HPDE6-E6E7 (cell line): ENCODE data around the gene ZBTB9.
"Not testable (repeated sequence)": the region's sequence is repeated elsewhere in the genome, so short reads cannot be mapped to it uniquely, and the experiment has no call there.

ENCODE experiments used
- DNase-seq: peaks from one replicate; pipeline ENCODE4 v3.0.0; 2011; ENCODE audit warnings: missing footprints; ENCODE audit errors: extremely low spot score

The ZBTB9 gene

GRCh38 chr6:33466075-33466735, 11.8 kb downstream of the ZBTB9 start:
- DNase-seq: no peak

- no peak for DNase-seq
Measured at GRCh38 chr6:33467091-33467490, 12.7 kb downstream of the ZBTB9 start.

- no peak for DNase-seq
Measured at GRCh38 chr6:33469661-33470060, 15.3 kb downstream of the ZBTB9 start.

GRCh38 chr6:33477864-33478263, 23.5 kb downstream of the ZBTB9 start:
- DNase-seq: no peak

- no peak for DNase-seq
Measured at GRCh38 chr6:33481192-33481591, 26.8 kb downstream of the ZBTB9 start.

GRCh38 chr6:33482620-33483019, 28.2 kb downstream of the ZBTB9 start:
- DNase-seq: not testable (repeated sequence)

- no peak for DNase-seq
Measured at GRCh38 chr6:33483678-33484077, 29.3 kb downstream of the ZBTB9 start.

GRCh38 chr6:33484673-33485262, 30.4 kb downstream of the ZBTB9 start:
- DNase-seq: not testable (repeated sequence)

- not testable (repeated sequence) for DNase-seq
Measured at GRCh38 chr6:33485680-33486079, 31.3 kb downstream of the ZBTB9 start.

- no peak for DNase-seq
Measured at GRCh38 chr6:33488339-33488738, 34.0 kb downstream of the ZBTB9 start.

GRCh38 chr6:33490198-33490597, 35.8 kb downstream of the ZBTB9 start:
- no peak for DNase-seq

- DNase-seq: no peak
Measured at GRCh38 chr6:33490621-33491020, 36.2 kb downstream of the ZBTB9 start.

GRCh38 chr6:33492093-33492492, 37.7 kb downstream of the ZBTB9 start:
- no peak for DNase-seq

GRCh38 chr6:33497157-33497556, 42.8 kb downstream of the ZBTB9 start:
- DNase-seq: no peak

- DNase-seq: no peak
Measured at GRCh38 chr6:33502486-33502885, 48.1 kb downstream of the ZBTB9 start.

- DNase-seq: no peak
Measured at GRCh38 chr6:33504486-33504885, 50.1 kb downstream of the ZBTB9 start.

- no peak for DNase-seq
Measured at GRCh38 chr6:33505548-33506370, 51.4 kb downstream of the ZBTB9 start.
